ENCODE measurements around the gene OTOG.

OTOG gene

GRCh38 chr11:17541330-17541885 lies 5.7 kb upstream of the OTOG start:
- no peak for DNase-seq (ENCODE audit: low spot score)

- no peak for DNase-seq (ENCODE audit: low spot score)
These were observed 4.8 kb upstream of the OTOG start for GRCh38 chr11:17542249-17542648.

- no peak for DNase-seq (ENCODE audit: low spot score)
These were observed 4.0 kb upstream of the OTOG start for GRCh38 chr11:17543041-17543440.

GRCh38 chr11:17543574-17544180 lies 3.4 kb upstream of the OTOG start:
- no peak for DNase-seq (ENCODE audit: low spot score)

DNA sequence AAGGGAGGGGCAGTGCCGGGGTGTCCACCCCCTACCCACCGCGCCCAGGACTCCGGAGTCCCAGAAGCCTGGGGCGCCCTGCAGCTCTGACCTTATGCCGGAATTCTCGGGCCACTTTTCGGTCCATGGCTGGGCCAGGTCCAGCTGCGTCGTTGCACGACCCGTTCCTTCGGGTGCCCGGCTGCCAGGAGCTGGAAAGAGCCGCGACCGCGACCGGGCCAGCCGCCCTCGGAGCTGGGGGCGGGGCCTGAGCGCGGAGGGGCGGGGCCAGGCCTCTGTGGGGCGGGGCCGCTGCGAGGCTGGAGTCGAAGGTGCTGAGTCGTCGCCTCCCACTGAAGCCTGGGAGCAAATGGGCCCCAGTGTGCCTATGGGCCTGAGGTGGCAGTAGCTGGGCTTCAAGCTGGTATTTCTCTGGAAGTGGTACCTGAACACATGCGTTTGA lies 2.9 kb upstream of the OTOG start, which contains the start of gene USH1C:
TSS of gene USH1C (minus strand) at position 236 of the 442 bp plus-strand sequence. CDS start at position 127, 109 bp downstream.
- no peak for DNase-seq (ENCODE audit: low spot score)

GRCh38 chr11:17546240-17546639 lies 819 bp upstream of the OTOG start:
- DNase-seq (ENCODE audit: low spot score): no peak

GRCh38 chr11:17547932-17548331 lies 873 bp downstream of the OTOG start:
- no peak for DNase-seq (ENCODE audit: low spot score)

- no peak for DNase-seq (ENCODE audit: low spot score)
These were observed 1.4 kb downstream of the OTOG start for GRCh38 chr11:17548444-17548843.

DNA sequence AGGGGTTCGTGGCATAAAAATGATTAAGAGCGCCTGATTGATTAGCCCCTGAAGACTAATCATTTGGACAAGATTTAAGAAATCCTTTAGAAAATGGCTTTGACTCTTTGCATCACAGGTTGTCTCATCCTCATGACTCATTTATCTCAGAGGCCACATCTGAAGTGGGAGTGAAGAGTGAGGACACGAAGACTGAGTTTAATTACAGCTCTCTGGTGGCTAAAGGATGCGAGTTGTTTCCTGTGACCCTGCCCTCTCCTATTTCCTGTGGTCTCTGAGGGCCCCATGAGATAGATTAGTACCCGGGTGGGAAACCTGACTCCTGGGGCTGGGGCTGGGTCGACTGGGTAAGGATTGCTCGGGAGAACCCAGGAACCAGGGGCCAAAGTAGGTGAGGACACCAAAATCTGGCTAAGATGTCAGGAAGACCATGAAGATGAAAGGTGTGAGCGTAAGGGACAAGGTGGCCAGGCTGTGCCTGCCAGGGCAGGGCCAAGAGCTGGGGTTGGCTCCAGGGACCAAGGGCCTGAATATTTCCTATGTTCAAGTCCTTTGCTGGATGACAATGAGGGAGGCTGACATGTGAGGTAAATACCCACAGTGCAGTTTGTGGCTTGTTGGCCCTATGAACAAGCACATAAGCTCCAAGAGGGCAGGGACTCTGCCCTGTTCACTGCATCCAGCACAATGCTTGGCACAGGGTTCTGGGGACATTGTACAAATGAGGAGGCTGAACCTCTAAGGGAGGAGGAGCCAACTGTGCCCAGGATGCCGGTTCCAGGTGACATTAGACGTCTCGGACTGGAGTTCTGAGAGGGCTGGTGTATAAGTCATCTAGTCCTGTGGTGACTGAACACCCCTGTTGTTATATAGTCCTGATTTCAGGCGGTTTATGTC lies 3.6 kb downstream of the OTOG start:
- no peak for DNase-seq (ENCODE audit: low spot score)

- DNase-seq (ENCODE audit: low spot score): no peak
These were observed 4.4 kb downstream of the OTOG start for GRCh38 chr11:17551347-17552040.

DNA sequence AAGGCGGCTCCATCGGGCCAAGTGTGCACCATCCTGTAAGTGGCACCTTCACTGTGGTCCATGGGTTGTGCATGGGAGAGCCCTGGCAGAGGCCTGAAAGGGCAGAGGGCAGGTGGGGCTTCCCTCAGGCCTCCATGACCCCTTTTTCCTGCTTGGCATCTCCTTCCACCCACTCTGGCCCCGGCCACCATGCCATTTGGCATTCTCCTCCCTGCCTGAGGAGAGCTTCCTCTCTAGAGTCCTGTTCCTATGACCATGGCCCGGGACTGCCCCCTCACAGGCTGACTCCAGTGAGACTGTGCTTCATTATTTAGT lies 4.9 kb downstream of the OTOG start:
- DNase-seq (ENCODE audit: low spot score): no peak

DNA sequence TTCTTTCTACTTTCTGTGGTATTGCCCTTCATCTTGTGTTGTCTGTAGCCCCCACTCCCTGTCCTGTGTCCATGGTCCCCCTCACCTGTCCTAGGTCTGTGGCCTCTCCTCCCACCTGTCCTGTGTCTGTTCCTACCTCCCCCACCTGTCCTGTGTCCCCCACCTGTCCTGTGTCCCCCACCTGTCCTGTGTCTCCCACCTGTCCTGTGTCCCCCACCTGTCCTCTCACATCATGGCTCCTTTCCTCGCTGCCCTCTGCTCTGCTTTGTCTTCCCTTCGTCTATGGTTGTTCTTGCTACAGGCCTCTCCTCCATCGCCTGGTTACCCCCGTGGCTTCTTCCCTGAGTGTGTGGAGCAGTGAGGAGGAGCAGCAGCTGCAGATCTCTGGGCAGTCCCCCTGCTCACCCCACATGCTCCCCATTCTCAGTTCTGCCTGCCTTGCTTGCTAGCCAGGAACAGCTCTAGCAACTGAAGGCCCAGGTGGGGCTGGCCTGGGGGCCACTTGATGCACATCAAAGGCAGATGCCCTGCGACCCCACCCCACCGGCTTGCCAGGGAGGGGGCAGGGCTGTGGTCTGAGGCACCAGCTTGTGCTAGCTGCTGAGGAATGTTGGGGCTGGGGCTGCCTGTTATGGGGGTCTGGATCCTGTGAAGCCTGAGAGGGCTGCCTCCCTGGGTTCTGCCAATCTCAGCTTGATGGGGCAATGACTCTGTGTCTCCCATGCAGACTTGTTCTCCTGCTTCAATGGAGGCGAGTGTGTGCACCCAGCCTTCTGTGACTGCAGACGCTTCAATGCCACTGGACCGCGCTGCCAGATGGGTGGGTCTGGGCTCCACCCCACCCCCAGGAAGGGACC lies 5.6 kb downstream of the OTOG start:
- DNase-seq (ENCODE audit: low spot score): no peak

DNA sequence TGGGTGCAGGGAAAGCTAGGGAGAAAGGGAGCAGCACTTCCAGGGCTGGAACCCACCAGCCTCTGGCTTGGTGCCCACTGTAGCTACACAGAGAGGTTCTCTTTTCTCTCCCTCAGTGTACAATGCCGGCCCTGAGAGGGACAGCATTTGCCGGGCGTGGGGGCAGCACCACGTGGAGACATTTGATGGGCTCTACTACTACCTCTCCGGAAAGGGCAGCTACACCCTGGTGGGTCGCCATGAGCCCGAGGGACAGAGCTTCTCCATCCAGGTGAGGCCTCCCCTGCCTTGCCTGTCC lies 6.1 kb downstream of the OTOG start:
- no peak for DNase-seq (ENCODE audit: low spot score)

- no peak for DNase-seq (ENCODE audit: low spot score)
These were observed 7.4 kb downstream of the OTOG start for GRCh38 chr11:17554487-17554886.

DNA sequence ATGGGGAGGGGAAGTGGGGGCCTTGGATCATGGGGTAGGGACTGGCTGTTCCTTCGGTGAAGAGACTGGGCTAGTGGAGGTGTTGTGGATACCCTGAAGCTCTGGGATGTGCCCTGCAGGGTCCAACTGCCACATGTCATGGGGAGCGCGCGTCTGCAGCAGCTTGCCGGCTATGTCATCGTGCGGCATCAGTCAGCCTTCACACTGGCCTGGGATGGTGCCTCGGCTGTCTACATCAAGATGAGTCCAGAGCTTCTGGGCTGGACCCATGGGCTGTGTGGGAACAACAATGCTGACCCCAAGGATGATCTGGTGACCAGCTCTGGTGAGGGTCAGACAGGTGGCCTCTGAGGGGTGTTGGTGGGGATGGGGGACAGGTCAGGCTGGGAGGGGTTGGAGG lies 9.9 kb downstream of the OTOG start:
- no peak for DNase-seq (ENCODE audit: low spot score)

GRCh38 chr11:17558025-17558780 lies 11.1 kb downstream of the OTOG start:
- DNase-seq (ENCODE audit: low spot score): no peak

GRCh38 chr11:17558916-17559315 lies 11.9 kb downstream of the OTOG start:
- DNase-seq (ENCODE audit: low spot score): peak; percentile 26

DNA sequence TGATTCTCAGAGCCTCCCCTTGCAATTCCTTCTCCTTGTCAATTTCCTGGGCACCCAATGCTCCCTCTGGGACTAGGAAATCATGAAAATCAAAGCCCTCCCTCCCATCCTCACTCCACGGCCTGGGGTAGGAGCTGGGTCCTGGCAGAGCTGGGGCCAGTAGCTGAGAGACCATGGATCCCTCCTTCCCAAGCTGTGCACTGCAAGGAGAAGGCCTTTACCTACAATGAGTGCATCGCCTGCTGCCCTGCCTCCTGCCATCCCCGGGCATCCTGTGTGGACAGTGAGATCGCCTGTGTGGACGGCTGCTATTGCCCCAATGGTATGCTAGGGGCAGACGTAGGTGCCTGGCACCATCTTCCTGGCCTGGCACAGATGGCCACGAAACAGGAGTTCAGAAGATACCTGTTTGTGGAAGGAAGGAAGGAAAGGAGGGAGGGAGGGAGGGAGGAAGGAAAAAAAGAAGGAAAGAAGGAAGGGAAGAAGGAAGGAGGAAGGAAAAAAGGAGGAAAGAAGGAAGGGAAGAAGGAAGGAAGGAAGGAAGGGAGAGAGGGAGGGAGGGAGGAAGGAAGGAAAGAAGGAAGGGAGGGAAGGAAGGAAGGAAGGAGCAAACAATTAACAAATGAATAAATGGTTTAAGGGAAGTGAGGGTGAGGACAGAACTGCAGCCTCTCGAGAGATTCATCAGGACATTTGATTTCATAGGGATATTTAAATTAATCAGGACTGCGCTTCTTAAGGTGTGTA lies 12.5 kb downstream of the OTOG start:
- DNase-seq (ENCODE audit: low spot score): peak; percentile 33

DNA sequence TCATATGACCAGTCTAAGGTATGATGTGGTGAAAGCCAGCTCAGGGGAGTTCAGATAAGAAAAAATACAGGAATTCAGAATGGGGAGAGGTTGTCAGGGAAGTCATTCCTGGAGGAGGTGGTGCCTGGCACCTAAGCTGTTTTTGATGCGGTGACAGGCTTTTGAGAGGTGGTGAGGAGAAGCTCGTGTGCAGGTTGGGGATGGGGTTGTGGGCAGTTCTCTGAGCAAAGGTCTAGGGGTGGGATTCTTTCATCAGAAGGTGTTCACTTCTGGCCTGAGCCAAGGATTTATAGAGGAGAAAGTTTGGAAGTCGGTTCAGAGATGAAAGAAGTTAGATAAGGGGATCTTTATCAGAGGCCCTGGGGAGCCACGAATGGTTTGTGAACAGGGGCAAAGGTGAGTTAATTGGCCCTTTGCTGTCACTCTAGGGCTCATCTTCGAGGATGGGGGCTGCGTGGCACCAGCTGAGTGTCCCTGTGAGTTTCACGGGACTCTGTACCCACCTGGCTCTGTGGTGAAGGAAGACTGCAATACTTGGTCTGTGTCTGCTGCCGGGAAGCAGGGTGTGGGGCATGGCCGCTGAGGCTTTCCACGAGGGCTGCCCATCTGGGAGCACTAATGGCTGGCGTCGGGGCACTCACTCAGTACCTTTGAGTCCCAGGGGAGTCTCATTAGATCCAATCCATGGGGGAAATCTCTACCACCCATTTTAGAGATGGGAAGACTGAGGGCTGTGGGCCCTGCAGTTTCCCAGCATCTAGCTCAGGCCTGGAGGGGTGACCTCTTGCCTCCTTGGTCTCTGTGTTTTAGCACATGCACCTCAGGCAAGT lies 13.4 kb downstream of the OTOG start:
- peak; percentile 58 for DNase-seq (ENCODE audit: low spot score)

- DNase-seq (ENCODE audit: low spot score): no peak
These were observed 14.0 kb downstream of the OTOG start for GRCh38 chr11:17561111-17561415.
